BLaER1 (cell line): ENCODE results near the gene PLK1.
"Not testable (repeated sequence)": the region's sequence is repeated elsewhere in the genome, so short reads cannot be mapped to it uniquely, and the experiment has no call there.

Experiments
- H3K27ac ChIP-seq: shearing (Covaris generic); formaldehyde crosslinking; 2 replicates; pipeline ENCODE4 v1.8.1; 2022
- H3K27me3 ChIP-seq: shearing (Covaris generic); formaldehyde crosslinking; 2 replicates; pipeline ENCODE4 v1.8.1; 2022
- H3K36me3 ChIP-seq: shearing (Covaris generic); formaldehyde crosslinking; 2 replicates; pipeline ENCODE4 v1.8.1; 2022
- H3K4me1 ChIP-seq: shearing (Covaris generic); formaldehyde crosslinking; 2 replicates; pipeline ENCODE4 v1.8.1; 2022
- H3K4me2 ChIP-seq: shearing (Covaris generic); formaldehyde crosslinking; 2 replicates; pipeline ENCODE4 v1.8.1; 2022
- H3K4me3 ChIP-seq: shearing (Covaris generic); formaldehyde crosslinking; 2 replicates; pipeline ENCODE4 v1.8.1; 2022
- H3K9ac ChIP-seq: shearing (Covaris generic); formaldehyde crosslinking; 2 replicates; pipeline ENCODE4 v1.8.1; 2022
- H3K9me3 ChIP-seq: shearing (Covaris generic); formaldehyde crosslinking; 2 replicates; pipeline ENCODE4 v1.8.1; 2022
- H4K20me1 ChIP-seq: shearing (Covaris generic); formaldehyde crosslinking; 2 replicates; pipeline ENCODE4 v1.8.1; 2022
- Cebpa-rat ChIP-seq: shearing (Covaris generic); IDR thresholded peaks from 2 replicates; pipeline ENCODE4 v1.8.1; 2022

Gene PLK1

DNA sequence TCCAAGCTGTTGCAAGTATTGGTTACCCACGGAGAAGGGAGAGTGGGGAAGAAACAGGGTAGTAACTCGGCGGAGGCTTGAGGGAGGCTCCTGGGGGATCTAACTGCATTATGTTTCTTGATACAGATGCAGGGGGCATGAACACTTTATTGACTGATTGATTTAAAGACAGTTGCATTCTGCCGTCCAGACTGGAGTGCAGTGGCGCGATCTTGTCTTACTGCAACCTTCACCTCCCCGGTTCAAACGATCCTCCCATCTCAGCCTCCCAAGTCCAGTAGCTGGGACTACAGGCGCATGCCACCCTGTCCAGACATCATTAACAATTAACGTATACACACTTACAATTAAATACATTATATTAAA, 49.4 kb downstream of the PLK1 start:
- H3K27me3 ChIP-seq = no peaks in the 10 kb centered on the region
- no peaks in the 10 kb centered on the region for H3K36me3 ChIP-seq
- no peak overlapping the region for H3K27ac ChIP-seq
- TF ChIP-seq Cebpa-rat = no peak
- no peak overlapping the region for H3K4me2 ChIP-seq
- H3K9ac ChIP-seq = no peak overlapping the region
- H3K9me3 ChIP-seq = peaks cover 6% of the 10 kb centered on the region
- H3K4me3 ChIP-seq = no peak overlapping the region
- H4K20me1 ChIP-seq = no peaks in the 10 kb centered on the region
- H3K4me1 ChIP-seq = no peaks in the 10 kb centered on the region

DNA sequence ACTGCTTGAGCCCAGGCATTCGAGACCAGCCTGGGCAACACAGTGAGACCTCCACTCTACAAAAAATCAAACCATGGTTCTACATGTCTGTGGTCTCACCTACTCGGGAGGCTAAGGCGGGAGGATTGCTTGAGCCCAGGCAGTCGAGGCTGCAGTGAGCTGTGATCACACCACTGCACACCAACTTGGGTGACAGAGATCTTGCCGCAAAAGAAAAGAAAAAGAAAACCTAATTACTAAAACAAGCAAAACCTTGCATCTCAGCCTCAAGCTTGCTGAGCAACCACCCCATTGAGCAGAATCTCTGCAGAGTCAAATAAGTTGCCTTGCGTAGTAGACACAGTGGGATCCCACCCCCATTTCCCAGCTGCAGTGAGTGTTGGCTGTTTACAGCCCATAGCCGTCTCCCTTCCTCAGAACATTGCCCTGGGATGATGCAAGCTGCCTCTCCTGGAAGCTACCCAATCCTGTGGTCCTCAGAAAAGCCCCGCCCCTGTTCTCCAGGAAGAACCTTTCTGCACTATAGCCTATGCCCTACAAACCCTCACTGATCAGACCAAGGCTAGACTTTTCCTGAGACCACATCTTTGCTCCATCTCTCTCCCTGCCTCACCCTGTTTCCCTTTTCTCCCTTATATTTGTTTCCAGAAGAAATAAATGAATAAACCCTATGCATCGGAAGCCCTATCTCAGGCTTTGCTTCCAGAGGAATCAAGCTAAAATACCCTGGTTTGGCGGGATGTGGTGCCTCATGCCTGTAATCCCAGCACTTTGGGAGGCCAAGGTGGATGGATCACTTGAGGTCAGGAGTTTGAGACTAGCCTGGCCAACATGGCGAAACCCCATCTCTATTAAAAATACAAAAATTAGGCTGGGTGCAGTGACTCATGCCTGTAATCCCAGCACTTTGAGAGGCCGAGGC, 51.1 kb downstream of the PLK1 start:
- TF ChIP-seq Cebpa-rat = no peak
- Histone ChIP-seq H3K4me2 (no peak overlapping the region), H3K9me3 (no peaks in the 10 kb centered on the region), H4K20me1 (no peaks in the 10 kb centered on the region), H3K9ac (no peak overlapping the region), H3K27ac (no peak overlapping the region), H3K4me3 (no peak overlapping the region), H3K36me3 (no peaks in the 10 kb centered on the region), H3K27me3 (no peaks in the 10 kb centered on the region), H3K4me1 (no peaks in the 10 kb centered on the region)

DNA sequence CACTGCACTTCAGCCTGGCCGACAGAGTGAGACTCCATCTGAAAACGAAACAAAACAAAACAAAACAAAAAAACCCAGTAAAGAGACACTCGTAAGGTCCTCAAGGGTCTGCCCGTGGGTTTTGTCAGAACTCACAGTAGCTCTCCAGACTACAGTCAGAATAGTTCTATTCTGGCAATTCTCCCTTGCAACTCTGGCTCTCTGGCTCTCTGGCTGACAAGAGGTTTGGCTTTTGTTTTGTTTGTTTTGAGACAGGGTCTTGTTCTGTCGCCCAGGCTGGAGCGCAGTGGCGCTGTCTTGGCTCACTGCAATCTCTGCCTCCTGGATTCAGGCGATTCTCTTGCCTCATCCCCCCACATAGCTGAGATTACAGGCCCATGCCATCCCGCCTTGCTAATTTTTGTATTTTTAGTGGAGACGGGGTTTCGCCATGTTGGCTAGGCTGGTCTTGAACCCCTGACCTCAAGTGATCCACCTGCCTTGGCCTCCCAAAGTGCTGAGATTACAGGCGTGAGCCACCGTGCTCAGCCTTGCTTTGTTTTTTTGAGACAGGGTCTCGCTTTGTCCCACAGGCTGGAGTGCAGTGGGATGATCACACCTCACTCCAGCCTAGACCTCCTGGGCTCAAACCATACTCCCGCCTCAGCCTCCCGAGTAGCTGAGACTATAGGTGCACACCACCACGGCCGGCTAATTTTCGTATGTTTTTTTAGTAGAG, 55.6 kb downstream of the PLK1 start:
- H3K4me1 ChIP-seq = no peaks in the 10 kb centered on the region
- no peaks in the 10 kb centered on the region for H4K20me1 ChIP-seq
- H3K9me3 ChIP-seq = no peaks in the 10 kb centered on the region
- H3K4me3 ChIP-seq = no peak overlapping the region
- no peaks in the 10 kb centered on the region for H3K27me3 ChIP-seq
- no peak overlapping the region for H3K4me2 ChIP-seq
- H3K36me3 ChIP-seq = no peaks in the 10 kb centered on the region
- H3K27ac ChIP-seq = no peak overlapping the region
- TF ChIP-seq Cebpa-rat = no peak
- no peak overlapping the region for H3K9ac ChIP-seq

DNA sequence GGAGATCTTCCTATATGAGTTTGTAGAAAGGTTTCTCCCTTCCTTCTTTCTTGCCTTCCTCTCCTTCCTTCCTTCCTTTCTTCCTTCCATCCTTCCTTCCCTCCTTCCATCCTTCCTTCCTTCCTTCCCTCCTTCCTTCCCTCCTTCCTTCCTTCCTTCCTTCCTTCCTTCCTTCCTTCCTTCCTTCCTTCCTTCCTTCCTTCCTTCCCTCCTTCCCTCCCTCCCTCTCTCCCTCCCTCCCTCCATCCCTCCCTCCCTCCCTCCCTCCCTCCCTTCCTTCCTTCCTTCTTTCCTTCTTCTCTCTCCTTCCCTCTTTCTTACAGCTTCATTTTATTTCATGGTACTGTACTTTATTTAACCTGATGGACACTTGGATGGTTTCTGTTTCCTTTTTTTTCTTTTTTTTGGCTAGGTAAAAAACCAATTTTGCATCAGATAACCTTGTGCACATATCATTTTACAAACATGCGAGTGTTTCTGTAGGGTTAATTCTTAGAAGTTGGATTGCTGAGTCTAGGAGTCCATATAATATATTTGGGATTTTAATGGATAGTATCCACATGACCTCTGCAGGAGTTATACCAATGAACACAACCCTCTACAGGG, 58.8 kb downstream of the PLK1 start:
- H4K20me1 ChIP-seq, H3K4me1 ChIP-seq, H3K9ac ChIP-seq, H3K4me3 ChIP-seq, H3K27me3 ChIP-seq, H3K4me2 ChIP-seq, H3K36me3 ChIP-seq, H3K27ac ChIP-seq, H3K9me3 ChIP-seq: not testable (repeated sequence)

DNA sequence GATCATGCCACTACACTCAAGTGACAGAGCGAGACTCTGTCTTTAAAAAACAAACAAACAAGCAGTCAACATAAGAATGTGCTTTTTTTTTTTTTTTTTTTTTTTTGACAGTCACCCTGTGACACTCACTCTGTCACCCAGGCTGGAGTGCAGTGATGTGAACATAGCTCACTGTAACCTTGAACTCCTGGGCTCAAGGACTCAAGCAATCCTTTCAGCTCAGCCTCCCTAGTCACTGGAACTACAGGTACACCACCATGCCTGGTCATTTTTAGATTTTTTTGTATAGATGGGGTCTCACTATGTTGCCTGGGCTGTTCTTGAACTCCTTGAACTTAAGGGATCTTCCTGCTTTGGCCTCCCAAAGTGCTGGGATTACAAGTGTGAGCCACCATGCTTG, 60.8 kb downstream of the PLK1 start:
- TF ChIP-seq Cebpa-rat = no peak
- Histone ChIP-seq H3K4me3 (no peak overlapping the region), H3K27me3 (no peaks in the 10 kb centered on the region), H3K4me2 (no peak overlapping the region), H3K9ac (no peak overlapping the region), H3K27ac (no peak overlapping the region), H4K20me1 (no peaks in the 10 kb centered on the region), H3K9me3 (no peaks in the 10 kb centered on the region), H3K4me1 (no peaks in the 10 kb centered on the region), H3K36me3 (no peaks in the 10 kb centered on the region)
